ENCODE results near the gene DDX54.

The DDX54 gene

GRCh38 chr12:113185180-113186032, at the start of gene DDX54, which contains the start of gene RITA1:
Gene DDX54 (minus strand): TSS chr12:113185478. CDS start chr12:113185451, 27 bp downstream.
Gene RITA1 (plus strand): TSS chr12:113185721. CDS start chr12:113186747, 1,026 bp downstream.
- DNase-seq = peak; percentile 72 to 88

GRCh38 chr12:113234483-113234882, 49.2 kb upstream of the DDX54 start:
- DNase-seq = no peak

GRCh38 chr12:113233967-113234366, 48.7 kb upstream of the DDX54 start:
- DNase-seq = no peak

- peak; percentile 93 for DNase-seq
Observed at GRCh38 chr12:113232840-113233585, 47.7 kb upstream of the DDX54 start.

GRCh38 chr12:113232089-113232839, 47.0 kb upstream of the DDX54 start:
- peak in 1 of 2 experiments; percentile 55 for DNase-seq

- DNase-seq = no peak
Observed at GRCh38 chr12:113231235-113232088, 46.2 kb upstream of the DDX54 start.

- no peak for DNase-seq
Observed at GRCh38 chr12:113230315-113231234, 45.3 kb upstream of the DDX54 start.

- no peak for DNase-seq
Observed at GRCh38 chr12:113228394-113229028, 43.2 kb upstream of the DDX54 start.

- no peak for DNase-seq
Observed at GRCh38 chr12:113227686-113228391, 42.6 kb upstream of the DDX54 start.

- no peak for DNase-seq
Observed at GRCh38 chr12:113226696-113227568, 41.7 kb upstream of the DDX54 start.

GRCh38 chr12:113224955-113225354, 39.7 kb upstream of the DDX54 start:
- no peak for DNase-seq

- DNase-seq = no peak
Observed at GRCh38 chr12:113222730-113223531, 37.7 kb upstream of the DDX54 start.

GRCh38 chr12:113221997-113222729, 36.9 kb upstream of the DDX54 start:
- no peak for DNase-seq

GRCh38 chr12:113221181-113221996, 36.1 kb upstream of the DDX54 start, which contains the start of gene TPCN1:
Gene TPCN1 (plus strand): TSS chr12:113221464. CDS start chr12:113226853, 5,389 bp downstream.
- DNase-seq = peak; percentile 100

- no peak for DNase-seq
Observed at GRCh38 chr12:113220593-113221180, 35.4 kb upstream of the DDX54 start.

GRCh38 chr12:113216027-113216426, 30.7 kb upstream of the DDX54 start:
- no peak for DNase-seq
